ENCODE measurements around the gene TCHH. TPM values are rescaled to one million over a fixed set of nuclear protein-coding genes. Genes with fewer than 3 reads are reported as not detected.

TCHH gene
- total RNA-seq, 1 donor from 2014 or later, result not detected

DNA sequence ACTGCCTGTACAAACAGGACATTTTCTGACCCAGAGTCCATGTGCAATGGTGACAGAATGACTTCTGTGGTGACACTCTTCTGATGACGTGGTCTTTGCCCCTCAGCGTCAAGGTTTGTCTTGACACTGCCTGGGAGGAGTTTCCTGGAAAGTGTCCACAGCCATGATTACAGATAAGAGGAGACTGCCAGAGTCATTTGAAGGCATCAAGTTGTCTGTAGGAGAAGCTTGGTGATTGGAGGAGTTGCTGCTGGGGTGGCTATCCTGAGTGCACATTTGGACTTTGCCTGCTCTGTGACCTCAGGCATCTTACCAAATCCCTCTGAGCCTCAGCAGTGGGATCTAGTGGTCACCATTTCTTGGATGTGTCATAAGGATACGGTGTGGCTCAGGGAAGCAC, 44.1 kb downstream of the TCHH start:
- no peaks in the 10 kb centered on the region for H3K9me3 Mint-ChIP-seq
- peaks cover 79% of the 10 kb centered on the region for H3K27me3 Mint-ChIP-seq (ENCODE audit: low read depth)
- TF ChIP-seq, protein P1, sequence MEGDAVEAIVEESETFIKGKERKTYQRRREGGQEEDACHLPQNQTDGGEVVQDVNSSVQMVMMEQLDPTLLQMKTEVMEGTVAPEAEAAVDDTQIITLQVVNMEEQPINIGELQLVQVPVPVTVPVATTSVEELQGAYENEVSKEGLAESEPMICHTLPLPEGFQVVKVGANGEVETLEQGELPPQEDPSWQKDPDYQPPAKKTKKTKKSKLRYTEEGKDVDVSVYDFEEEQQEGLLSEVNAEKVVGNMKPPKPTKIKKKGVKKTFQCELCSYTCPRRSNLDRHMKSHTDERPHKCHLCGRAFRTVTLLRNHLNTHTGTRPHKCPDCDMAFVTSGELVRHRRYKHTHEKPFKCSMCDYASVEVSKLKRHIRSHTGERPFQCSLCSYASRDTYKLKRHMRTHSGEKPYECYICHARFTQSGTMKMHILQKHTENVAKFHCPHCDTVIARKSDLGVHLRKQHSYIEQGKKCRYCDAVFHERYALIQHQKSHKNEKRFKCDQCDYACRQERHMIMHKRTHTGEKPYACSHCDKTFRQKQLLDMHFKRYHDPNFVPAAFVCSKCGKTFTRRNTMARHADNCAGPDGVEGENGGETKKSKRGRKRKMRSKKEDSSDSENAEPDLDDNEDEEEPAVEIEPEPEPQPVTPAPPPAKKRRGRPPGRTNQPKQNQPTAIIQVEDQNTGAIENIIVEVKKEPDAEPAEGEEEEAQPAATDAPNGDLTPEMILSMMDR (conservative IDR thresholded peaks at IDR 0.05), result no peak
- no peak overlapping the region for H3K4me3 Mint-ChIP-seq
- no peaks in the 10 kb centered on the region for H3K4me1 Mint-ChIP-seq
- H3K27ac Mint-ChIP-seq (ENCODE audit: unreplicated experiment), result no peak overlapping the region
- no peak for DNase-seq (ENCODE audit: low read depth, low spot score)
- no peaks in the 10 kb centered on the region for H3K36me3 Mint-ChIP-seq (ENCODE audit: low read depth)

DNA sequence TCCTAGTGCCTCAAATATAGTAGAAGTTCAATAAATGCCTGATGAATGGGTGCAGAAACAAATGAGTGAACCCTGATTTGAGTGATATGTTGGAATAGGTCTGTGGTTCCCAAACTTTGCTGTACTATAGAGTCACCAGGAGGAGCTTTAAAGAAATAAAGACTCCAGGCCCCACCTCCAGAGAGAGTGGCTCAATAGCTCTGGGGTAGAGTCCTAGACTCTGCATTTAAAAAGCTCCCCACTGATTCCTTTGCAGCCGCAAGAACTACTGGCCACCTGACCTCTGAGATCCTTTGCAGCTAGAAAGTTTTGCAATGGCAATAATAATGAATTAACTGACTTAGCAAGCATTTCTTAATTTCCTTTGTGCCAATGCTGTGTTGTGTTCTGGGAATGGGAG, 47.3 kb downstream of the TCHH start:
- Mint-ChIP-seq H3K9me3 (peaks cover 4% of the 10 kb centered on the region), H3K27me3 (ENCODE audit: low read depth) (peaks cover 66% of the 10 kb centered on the region), H3K4me3 (no peak overlapping the region), H3K4me1 (no peaks in the 10 kb centered on the region), H3K36me3 (ENCODE audit: low read depth) (no peaks in the 10 kb centered on the region), H3K27ac (ENCODE audit: unreplicated experiment) (no peak overlapping the region)
- no peak for DNase-seq (ENCODE audit: low read depth, low spot score)
- TF ChIP-seq, protein P1 (conservative IDR thresholded peaks at IDR 0.05), result no peak

GRCh38 chr1:152067150-152067549, 48.1 kb downstream of the TCHH start:
- peaks cover 60% of the 10 kb centered on the region for H3K27me3 Mint-ChIP-seq (ENCODE audit: low read depth)
- TF ChIP-seq, protein P1 (conservative IDR thresholded peaks at IDR 0.05), result no peak
- H3K36me3 Mint-ChIP-seq (ENCODE audit: low read depth), result no peaks in the 10 kb centered on the region
- H3K9me3 Mint-ChIP-seq, result peaks cover 4% of the 10 kb centered on the region
- H3K4me1 Mint-ChIP-seq, result no peaks in the 10 kb centered on the region
- no peak overlapping the region for H3K27ac Mint-ChIP-seq (ENCODE audit: unreplicated experiment)
- no peak for DNase-seq (ENCODE audit: low read depth, low spot score)
- no peak overlapping the region for H3K4me3 Mint-ChIP-seq

DNA sequence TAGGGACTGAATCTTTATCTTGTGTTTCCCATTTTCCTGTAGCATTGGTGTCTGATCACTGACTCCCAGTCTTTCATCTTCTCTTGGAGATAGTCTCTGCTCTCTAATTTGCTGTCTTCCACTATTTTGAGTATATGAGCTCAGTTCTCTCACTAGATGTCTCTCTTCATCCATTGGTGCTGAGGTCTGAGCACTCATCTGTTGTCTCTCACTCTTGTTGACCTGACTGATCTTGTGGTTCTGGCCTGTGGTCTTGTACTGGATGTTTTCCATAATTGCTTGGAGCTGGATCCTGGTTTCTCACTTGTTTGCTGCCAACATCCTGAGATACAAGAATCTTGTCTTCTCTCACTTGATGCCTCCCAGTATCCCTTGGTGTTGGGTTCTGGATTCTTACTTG, 53.3 kb downstream of the TCHH start:
- Mint-ChIP-seq H3K27me3 (ENCODE audit: low read depth) (peaks cover 28% of the 10 kb centered on the region), H3K4me1 (no peaks in the 10 kb centered on the region), H3K9me3 (peaks cover 4% of the 10 kb centered on the region), H3K4me3 (no peak overlapping the region), H3K27ac (ENCODE audit: unreplicated experiment) (no peak overlapping the region), H3K36me3 (ENCODE audit: low read depth) (no peaks in the 10 kb centered on the region)
- no peak for DNase-seq (ENCODE audit: low read depth, low spot score)
- TF ChIP-seq, protein P1 (conservative IDR thresholded peaks at IDR 0.05), result no peak

Other genes starting within 250 kb of the TCHH start
- 21.6 and 23.8 TPM in 2 replicates for gene THEM4, start 205.9 kb downstream of the TCHH start, total RNA-seq
- 44.8 and 65.6 TPM in 2 replicates for gene S100A10, start 121.6 kb downstream of the TCHH start, total RNA-seq
- gene S100A11, start 78.4 kb downstream of the TCHH start, total RNA-seq, result 41.6 and 44.7 TPM in 2 replicates
- not detected in 2 replicates for gene TCHHL1, start 26.4 kb downstream of the TCHH start, total RNA-seq
- gene RPTN, start 43.8 kb upstream of the TCHH start, total RNA-seq, result not detected in 2 replicates
- gene HRNR, start 108.7 kb upstream of the TCHH start, total RNA-seq, result not detected in 2 replicates
- gene FLG, start 209.8 kb upstream of the TCHH start, total RNA-seq, result not detected in 2 replicates
- not detected in 2 replicates for gene FLG2, start 244.6 kb upstream of the TCHH start, total RNA-seq

Data from neural crest cell (in vitro differentiated cells).